Measurements from ENCODE around the gene CCP110. TPM values are rescaled to one million over a fixed set of nuclear protein-coding genes. Genes with fewer than 3 reads are reported as not detected.

The CCP110 gene
- total and polyA plus RNA-seq, 2 of the 13 experiments (the other 11 are each of a cell fraction or from before 2014, with no cell fraction given), result 10.0 to 11.1 TPM

- TF ChIP-seq ZNF282 (IDR thresholded peaks at IDR 0.05; ENCODE audit: partially characterized antibody) (no peak), RNF219 (CRISPR knock-in tag; IDR thresholded peaks at IDR 0.05) (no peak), ATF4 (CRISPR knock-in tag; IDR thresholded peaks at IDR 0.05) (0 out of 4 replicates have a peak, but pooled peaks of 1 of the 2 experiments have one; percentile 45), GTF3A (CRISPR knock-in tag; conservative IDR thresholded peaks at IDR 0.05) (no peak), ZBTB38 (CRISPR knock-in tag; IDR thresholded peaks at IDR 0.05) (no peak), ZNF143 (CRISPR knock-in tag; IDR thresholded peaks at IDR 0.05) (no peak), CC2D1A (CRISPR knock-in tag; IDR thresholded peaks at IDR 0.05) (0 out of 2 replicates have a peak, but pooled peaks have one; percentile 51), MTF2 (CRISPR knock-in tag; IDR thresholded peaks at IDR 0.05; ENCODE audit: borderline replicate concordance) (no peak), ZNF160 (CRISPR knock-in tag; IDR thresholded peaks at IDR 0.05) (no peak), ATF7 (IDR thresholded peaks at IDR 0.05) (peak; percentile 60; the same call in 1 of the 2 replicates), ATF7 (CRISPR knock-in tag; IDR thresholded peaks at IDR 0.05) (no peak), THAP9 (CRISPR knock-in tag; IDR thresholded peaks at IDR 0.05; ENCODE audit: borderline replicate concordance) (no peak), CEBPG (CRISPR knock-in tag; IDR thresholded peaks at IDR 0.05) (peak; percentile 57; the same call in 1 of the 2 replicates), ZNF800 (CRISPR knock-in tag; IDR thresholded peaks at IDR 0.05) (no peak), ZNF235 (CRISPR knock-in tag; IDR thresholded peaks at IDR 0.05; ENCODE audit: borderline replicate concordance) (no peak), TBX3 (IDR thresholded peaks at IDR 0.05; ENCODE audit: borderline replicate concordance) (no peak), CTCF (CRISPR knock-in tag; IDR thresholded peaks at IDR 0.05) (no peak), ZNF572 (CRISPR knock-in tag; IDR thresholded peaks at IDR 0.05) (no peak), TSC22D2 (CRISPR knock-in tag; IDR thresholded peaks at IDR 0.05; ENCODE audit: borderline replicate concordance) (no peak), ZNF788 (CRISPR knock-in tag; IDR thresholded peaks at IDR 0.05; ENCODE audit: borderline replicate concordance) (no peak)
These were observed 16.7 kb downstream of the CCP110 start (continued) for GRCh38 chr16:19540241-19540970.
